ENCODE measurements around the gene CDK5RAP2.
"Not testable (repeated sequence)": the region's sequence is repeated elsewhere in the genome, so short reads cannot be mapped to it uniquely, and the experiment has no call there.

Gene CDK5RAP2

GRCh38 chr9:120534266-120534665 is 45.7 kb downstream of the CDK5RAP2 start:
- H3K9me3 ChIP-seq (ENCODE audit: control insufficient read depth in 1 of 2, low read length in 2 of 2) = no peaks in the 10 kb centered on the region
- H3K9ac ChIP-seq (ENCODE audit: low read depth in 1 of 2, low read length in 2 of 2) = no peak overlapping the region
- H3K27ac ChIP-seq (ENCODE audit: low read depth, low read length) = no peak overlapping the region
- H3K36me3 ChIP-seq (ENCODE audit: control insufficient read depth in 1 of 2, insufficient read depth in 2 of 2, low read length in 2 of 2) = peaks cover 44 to 71% of the 10 kb centered on the region in 2 donors
- H3K27me3 ChIP-seq (ENCODE audit: control insufficient read depth in 1 of 2, insufficient read depth in 2 of 2, low read length in 2 of 2) = no peaks in the 10 kb centered on the region
- no peaks in the 10 kb centered on the region for H3K4me1 ChIP-seq (ENCODE audit: control insufficient read depth in 1 of 2, insufficient read depth in 2 of 2, low read length in 2 of 2)
- H3K4me3 ChIP-seq (ENCODE audit: low read depth in 1 of 2, low read length in 2 of 2) = no peak overlapping the region

- Histone ChIP-seq H3K36me3 (ENCODE audit: control insufficient read depth in 1 of 2, insufficient read depth in 2 of 2, low read length in 2 of 2) (peaks cover 49 to 77% of the 10 kb centered on the region in 2 donors), H3K4me3 (ENCODE audit: low read depth in 1 of 2, low read length in 2 of 2) (no peak overlapping the region), H3K9ac (ENCODE audit: low read depth in 1 of 2, low read length in 2 of 2) (no peak overlapping the region), H3K27ac (ENCODE audit: low read depth, low read length) (no peak overlapping the region), H3K9me3 (ENCODE audit: control insufficient read depth in 1 of 2, low read length in 2 of 2) (no peaks in the 10 kb centered on the region), H3K27me3 (ENCODE audit: control insufficient read depth in 1 of 2, insufficient read depth in 2 of 2, low read length in 2 of 2) (no peaks in the 10 kb centered on the region), H3K4me1 (ENCODE audit: control insufficient read depth in 1 of 2, insufficient read depth in 2 of 2, low read length in 2 of 2) (no peaks in the 10 kb centered on the region)
Measured at GRCh38 chr9:120532891-120533290, 47.1 kb downstream of the CDK5RAP2 start.

- Histone ChIP-seq H3K27ac (ENCODE audit: low read depth, low read length) (no peak overlapping the region), H3K9ac (ENCODE audit: low read depth in 1 of 2, low read length in 2 of 2) (no peak overlapping the region), H3K9me3 (ENCODE audit: control insufficient read depth in 1 of 2, low read length in 2 of 2) (no peaks in the 10 kb centered on the region), H3K4me3 (ENCODE audit: low read depth in 1 of 2, low read length in 2 of 2) (no peak overlapping the region), H3K4me1 (ENCODE audit: control insufficient read depth in 1 of 2, insufficient read depth in 2 of 2, low read length in 2 of 2) (no peaks in the 10 kb centered on the region), H3K27me3 (ENCODE audit: control insufficient read depth in 1 of 2, insufficient read depth in 2 of 2, low read length in 2 of 2) (no peaks in the 10 kb centered on the region), H3K36me3 (ENCODE audit: control insufficient read depth in 1 of 2, insufficient read depth in 2 of 2, low read length in 2 of 2) (peaks cover 51 to 76% of the 10 kb centered on the region in 2 donors)
Measured at GRCh38 chr9:120532475-120532874, 47.5 kb downstream of the CDK5RAP2 start.

- Histone ChIP-seq H3K4me3 (ENCODE audit: low read depth in 1 of 2, low read length in 2 of 2) (no peak overlapping the region), H3K36me3 (ENCODE audit: control insufficient read depth in 1 of 2, insufficient read depth in 2 of 2, low read length in 2 of 2) (peaks cover 51 to 74% of the 10 kb centered on the region in 2 donors), H3K27me3 (ENCODE audit: control insufficient read depth in 1 of 2, insufficient read depth in 2 of 2, low read length in 2 of 2) (no peaks in the 10 kb centered on the region), H3K9me3 (ENCODE audit: control insufficient read depth in 1 of 2, low read length in 2 of 2) (no peaks in the 10 kb centered on the region), H3K9ac (ENCODE audit: low read depth in 1 of 2, low read length in 2 of 2) (no peak overlapping the region), H3K4me1 (ENCODE audit: control insufficient read depth in 1 of 2, insufficient read depth in 2 of 2, low read length in 2 of 2) (no peaks in the 10 kb centered on the region), H3K27ac (ENCODE audit: low read depth, low read length) (no peak overlapping the region)
Measured at GRCh38 chr9:120531683-120532300, 48.2 kb downstream of the CDK5RAP2 start.

- not testable (repeated sequence) for H3K27me3 ChIP-seq (ENCODE audit: control insufficient read depth in 1 of 2, insufficient read depth in 2 of 2, low read length in 2 of 2); H3K9ac ChIP-seq (ENCODE audit: low read depth in 1 of 2, low read length in 2 of 2); H3K27ac ChIP-seq (ENCODE audit: low read depth, low read length); H3K4me3 ChIP-seq (ENCODE audit: low read depth in 1 of 2, low read length in 2 of 2); H3K9me3 ChIP-seq (ENCODE audit: control insufficient read depth in 1 of 2, low read length in 2 of 2); H3K4me1 ChIP-seq (ENCODE audit: control insufficient read depth in 1 of 2, insufficient read depth in 2 of 2, low read length in 2 of 2)
- H3K36me3 ChIP-seq (ENCODE audit: control insufficient read depth in 1 of 2, insufficient read depth in 2 of 2, low read length in 2 of 2) = peaks cover 47 to 77% of the 10 kb centered on the region in 2 donors
Measured at GRCh38 chr9:120530220-120530832, 49.6 kb downstream of the CDK5RAP2 start.

- no peak overlapping the region for H3K9ac ChIP-seq (ENCODE audit: low read depth in 1 of 2, low read length in 2 of 2)
- no peak overlapping the region for H3K27ac ChIP-seq (ENCODE audit: low read depth, low read length)
- peaks cover 44 to 80% of the 10 kb centered on the region in 2 donors for H3K36me3 ChIP-seq (ENCODE audit: control insufficient read depth in 1 of 2, insufficient read depth in 2 of 2, low read length in 2 of 2)
- no peak overlapping the region for H3K4me3 ChIP-seq (ENCODE audit: low read depth in 1 of 2, low read length in 2 of 2)
- H3K27me3 ChIP-seq (ENCODE audit: control insufficient read depth in 1 of 2, insufficient read depth in 2 of 2, low read length in 2 of 2) = no peaks in the 10 kb centered on the region
- no peaks in the 10 kb centered on the region for H3K9me3 ChIP-seq (ENCODE audit: control insufficient read depth in 1 of 2, low read length in 2 of 2)
- no peaks in the 10 kb centered on the region for H3K4me1 ChIP-seq (ENCODE audit: control insufficient read depth in 1 of 2, insufficient read depth in 2 of 2, low read length in 2 of 2)
Measured at GRCh38 chr9:120528829-120529228, 51.1 kb downstream of the CDK5RAP2 start.

- no peak overlapping the region for H3K27ac ChIP-seq (ENCODE audit: low read depth, low read length)
- H3K9me3 ChIP-seq (ENCODE audit: control insufficient read depth in 1 of 2, low read length in 2 of 2) = no peaks in the 10 kb centered on the region
- peaks cover 43 to 83% of the 10 kb centered on the region in 2 donors for H3K36me3 ChIP-seq (ENCODE audit: control insufficient read depth in 1 of 2, insufficient read depth in 2 of 2, low read length in 2 of 2)
- H3K4me1 ChIP-seq (ENCODE audit: control insufficient read depth in 1 of 2, insufficient read depth in 2 of 2, low read length in 2 of 2) = no peaks in the 10 kb centered on the region
- H3K4me3 ChIP-seq (ENCODE audit: low read depth in 1 of 2, low read length in 2 of 2) = no peak overlapping the region
- H3K27me3 ChIP-seq (ENCODE audit: control insufficient read depth in 1 of 2, insufficient read depth in 2 of 2, low read length in 2 of 2) = no peaks in the 10 kb centered on the region
- H3K9ac ChIP-seq (ENCODE audit: low read depth in 1 of 2, low read length in 2 of 2) = no peak overlapping the region
Measured at GRCh38 chr9:120528327-120528726, 51.6 kb downstream of the CDK5RAP2 start.

- no peaks in the 10 kb centered on the region for H3K9me3 ChIP-seq (ENCODE audit: control insufficient read depth in 1 of 2, low read length in 2 of 2)
- H3K9ac ChIP-seq (ENCODE audit: low read depth in 1 of 2, low read length in 2 of 2) = no peak overlapping the region
- H3K4me3 ChIP-seq (ENCODE audit: low read depth in 1 of 2, low read length in 2 of 2) = no peak overlapping the region
- H3K27me3 ChIP-seq (ENCODE audit: control insufficient read depth in 1 of 2, insufficient read depth in 2 of 2, low read length in 2 of 2) = no peaks in the 10 kb centered on the region
- H3K36me3 ChIP-seq (ENCODE audit: control insufficient read depth in 1 of 2, insufficient read depth in 2 of 2, low read length in 2 of 2) = peaks cover 31 to 79% of the 10 kb centered on the region in 2 donors
- no peaks in the 10 kb centered on the region for H3K4me1 ChIP-seq (ENCODE audit: control insufficient read depth in 1 of 2, insufficient read depth in 2 of 2, low read length in 2 of 2)
- no peak overlapping the region for H3K27ac ChIP-seq (ENCODE audit: low read depth, low read length)
Measured at GRCh38 chr9:120526534-120526933, 53.4 kb downstream of the CDK5RAP2 start.

GRCh38 chr9:120524863-120525262 is 55.1 kb downstream of the CDK5RAP2 start:
- Histone ChIP-seq H3K4me3 (ENCODE audit: low read depth in 1 of 2, low read length in 2 of 2) (no peak overlapping the region), H3K9me3 (ENCODE audit: control insufficient read depth in 1 of 2, low read length in 2 of 2) (no peaks in the 10 kb centered on the region), H3K4me1 (ENCODE audit: control insufficient read depth in 1 of 2, insufficient read depth in 2 of 2, low read length in 2 of 2) (no peaks in the 10 kb centered on the region), H3K27me3 (ENCODE audit: control insufficient read depth in 1 of 2, insufficient read depth in 2 of 2, low read length in 2 of 2) (no peaks in the 10 kb centered on the region), H3K27ac (ENCODE audit: low read depth, low read length) (no peak overlapping the region), H3K9ac (ENCODE audit: low read depth in 1 of 2, low read length in 2 of 2) (no peak overlapping the region), H3K36me3 (ENCODE audit: control insufficient read depth in 1 of 2, insufficient read depth in 2 of 2, low read length in 2 of 2) (peaks cover 34 to 70% of the 10 kb centered on the region in 2 donors)

GRCh38 chr9:120524038-120524437 is 55.9 kb downstream of the CDK5RAP2 start:
- H3K36me3 ChIP-seq (ENCODE audit: control insufficient read depth in 1 of 2, insufficient read depth in 2 of 2, low read length in 2 of 2) = peaks cover 26 to 61% of the 10 kb centered on the region in 2 donors
- H3K4me3 ChIP-seq (ENCODE audit: low read depth in 1 of 2, low read length in 2 of 2) = no peak overlapping the region
- H3K4me1 ChIP-seq (ENCODE audit: control insufficient read depth in 1 of 2, insufficient read depth in 2 of 2, low read length in 2 of 2) = no peaks in the 10 kb centered on the region
- H3K27ac ChIP-seq (ENCODE audit: low read depth, low read length) = no peak overlapping the region
- no peaks in the 10 kb centered on the region for H3K27me3 ChIP-seq (ENCODE audit: control insufficient read depth in 1 of 2, insufficient read depth in 2 of 2, low read length in 2 of 2)
- H3K9me3 ChIP-seq (ENCODE audit: control insufficient read depth in 1 of 2, low read length in 2 of 2) = no peaks in the 10 kb centered on the region
- no peak overlapping the region for H3K9ac ChIP-seq (ENCODE audit: low read depth in 1 of 2, low read length in 2 of 2)

All from duodenal mucosa (tissue), 2 donors.